GM18868 (cell line): ENCODE data around the gene NFIA.

Source experiments
- ATAC-seq: cut with Tn5 transposase; IDR thresholded peaks from one replicate; pipeline ENCODE4 v1.9.1; 2021; ENCODE audit warnings: mild to moderate bottlenecking, moderate library complexity; ENCODE audit not compliant: unreplicated experiment

NFIA gene

DNA sequence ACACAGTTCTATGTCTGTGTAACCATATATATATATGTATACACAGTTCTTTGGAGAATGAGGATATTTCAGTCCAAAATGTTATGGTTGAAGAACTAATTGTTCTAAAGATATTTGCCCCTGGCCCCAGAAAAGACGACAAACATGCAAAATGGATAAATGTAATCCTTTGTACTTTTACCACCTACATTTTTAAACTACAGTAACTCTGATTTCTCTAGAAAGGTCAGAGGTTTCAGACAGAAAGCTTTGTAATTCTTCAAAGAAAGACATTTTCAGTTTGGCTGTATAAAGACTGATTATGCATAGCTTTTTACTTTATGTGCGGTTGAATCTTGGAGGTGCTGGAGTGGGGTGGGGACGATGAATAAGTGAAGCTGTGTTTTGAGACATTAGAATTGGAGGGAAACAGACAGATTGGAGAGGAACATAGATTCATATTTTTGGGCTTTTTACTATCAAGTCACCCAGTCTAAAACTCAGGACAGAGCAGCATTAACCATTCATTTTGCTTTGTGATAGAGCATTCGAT lies 16.6 kb downstream of the NFIA start:
- ATAC-seq, result no peak

DNA sequence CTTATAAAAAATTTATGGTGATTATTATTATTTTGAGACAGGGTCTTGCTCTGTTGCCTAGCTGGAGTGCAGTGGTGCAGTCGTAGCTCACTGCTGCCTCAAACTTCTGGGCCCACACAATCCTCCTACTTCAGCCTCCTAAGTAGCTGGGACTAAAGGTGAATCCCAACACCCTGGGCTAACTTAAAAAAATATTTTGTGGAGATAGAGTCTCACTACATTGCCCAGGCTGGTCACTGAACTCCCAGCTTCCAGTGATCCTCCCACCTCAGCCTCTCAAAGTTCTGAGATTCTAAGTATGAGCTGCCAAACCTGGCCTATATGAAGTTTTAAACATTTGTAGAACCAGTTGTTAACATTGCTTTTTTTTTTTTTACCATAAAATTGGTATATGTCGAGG lies 18.2 kb downstream of the NFIA start:
- no peak for ATAC-seq

DNA sequence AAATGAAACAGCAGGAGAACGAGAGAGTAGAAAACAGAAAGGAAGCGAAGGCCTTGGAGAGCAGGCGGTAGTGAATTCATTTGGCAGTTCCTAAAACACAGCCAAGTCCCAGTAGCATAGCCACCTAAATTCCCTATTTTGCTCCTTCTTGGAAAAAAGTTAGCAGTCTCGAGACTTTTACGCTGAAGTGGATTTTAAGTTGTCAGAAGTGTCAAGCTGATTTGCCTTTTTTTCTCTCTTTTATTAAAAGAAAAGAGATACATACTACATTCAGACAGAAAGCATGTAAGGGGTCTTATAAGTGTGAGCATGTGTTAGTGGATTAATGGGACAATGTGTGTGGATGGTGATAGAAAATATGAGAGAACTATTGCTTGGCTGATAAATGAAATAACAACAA lies 19.2 kb downstream of the NFIA start:
- no peak for ATAC-seq

DNA sequence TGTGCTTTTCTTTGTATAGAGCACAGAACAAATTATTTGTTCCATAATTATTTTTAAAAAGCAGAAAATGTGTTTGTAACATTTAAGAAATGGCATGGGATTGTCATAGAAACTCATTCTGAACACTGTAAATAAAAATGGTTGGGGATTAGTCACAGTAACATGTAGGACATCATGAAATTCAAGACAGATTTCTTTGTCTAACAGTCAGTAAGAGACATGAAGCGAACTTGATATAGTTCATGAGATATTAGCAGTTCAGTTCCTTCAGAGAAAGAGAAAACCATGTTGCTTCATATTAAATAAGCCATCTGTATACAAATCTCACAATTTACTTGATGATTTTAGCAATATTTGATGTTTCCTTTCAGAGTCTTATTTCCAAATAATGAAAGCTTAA lies 19.7 kb downstream of the NFIA start:
- ATAC-seq, result no peak

DNA sequence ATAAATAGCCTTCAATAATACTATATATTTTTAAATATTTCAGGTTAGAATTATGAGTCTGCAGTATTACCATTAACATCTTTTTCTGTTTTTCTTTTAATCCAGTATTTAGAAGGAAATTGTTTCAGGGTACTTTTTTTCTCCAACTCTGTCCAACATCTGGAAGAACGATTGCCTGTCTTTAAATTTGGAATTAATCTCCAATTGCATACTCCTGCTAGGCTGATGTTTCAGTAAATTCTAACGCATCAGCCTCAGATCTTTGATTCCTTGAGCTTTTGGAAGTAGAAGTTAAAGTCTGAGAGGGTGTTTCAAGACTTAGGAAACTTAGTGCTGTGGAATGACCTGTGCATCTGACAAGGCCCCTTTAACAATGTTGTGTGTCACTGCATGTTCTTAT lies 20.3 kb downstream of the NFIA start:
- ATAC-seq, result no peak

DNA sequence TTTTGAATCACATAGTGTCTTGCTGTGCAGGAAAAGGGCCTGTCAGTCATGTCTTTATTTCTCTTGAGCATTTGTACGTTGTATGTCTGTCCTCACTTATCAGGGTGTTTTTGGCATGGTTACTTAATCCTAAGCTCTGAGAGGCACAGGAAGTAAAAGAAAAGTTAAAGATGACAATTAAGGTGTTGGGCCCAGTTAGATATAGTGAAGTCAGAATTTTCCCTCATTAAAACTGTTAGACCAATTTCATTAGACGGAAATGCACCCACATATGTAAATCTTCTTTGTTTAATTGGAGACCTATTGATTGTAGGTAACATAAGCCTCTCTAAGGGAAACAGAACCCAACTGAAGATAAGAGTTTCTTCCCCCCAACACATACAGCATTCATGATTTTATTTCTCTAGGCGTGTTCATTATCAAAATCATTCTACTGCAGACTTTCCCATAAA lies 21.9 kb downstream of the NFIA start:
- ATAC-seq, result no peak

- ATAC-seq, result no peak
Observed at GRCh38 chr1:61107638-61108037, 25.3 kb downstream of the NFIA start.

- ATAC-seq, result no peak
Observed at GRCh38 chr1:61109158-61109557, 26.8 kb downstream of the NFIA start.

GRCh38 chr1:61109910-61110309 lies 27.5 kb downstream of the NFIA start:
- ATAC-seq, result no peak

DNA sequence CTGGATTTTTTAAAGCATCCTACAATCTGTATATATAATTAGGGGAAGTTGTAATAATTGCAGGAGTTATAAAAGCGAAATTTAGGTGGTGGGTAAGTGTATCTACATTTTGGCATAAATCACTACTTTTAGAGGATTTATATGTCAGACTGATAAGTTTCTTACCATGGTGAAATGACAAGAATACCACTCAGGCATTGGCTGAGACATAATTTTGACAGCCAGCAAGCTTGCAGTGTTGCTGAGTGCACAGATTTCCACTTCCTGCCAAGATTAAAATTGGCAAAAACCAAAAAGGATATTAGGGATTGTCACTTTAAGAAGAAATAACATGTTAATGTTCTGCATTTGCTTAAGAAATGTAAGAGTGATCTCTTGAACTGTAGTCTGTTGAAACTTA lies 28.2 kb downstream of the NFIA start:
- no peak for ATAC-seq

DNA sequence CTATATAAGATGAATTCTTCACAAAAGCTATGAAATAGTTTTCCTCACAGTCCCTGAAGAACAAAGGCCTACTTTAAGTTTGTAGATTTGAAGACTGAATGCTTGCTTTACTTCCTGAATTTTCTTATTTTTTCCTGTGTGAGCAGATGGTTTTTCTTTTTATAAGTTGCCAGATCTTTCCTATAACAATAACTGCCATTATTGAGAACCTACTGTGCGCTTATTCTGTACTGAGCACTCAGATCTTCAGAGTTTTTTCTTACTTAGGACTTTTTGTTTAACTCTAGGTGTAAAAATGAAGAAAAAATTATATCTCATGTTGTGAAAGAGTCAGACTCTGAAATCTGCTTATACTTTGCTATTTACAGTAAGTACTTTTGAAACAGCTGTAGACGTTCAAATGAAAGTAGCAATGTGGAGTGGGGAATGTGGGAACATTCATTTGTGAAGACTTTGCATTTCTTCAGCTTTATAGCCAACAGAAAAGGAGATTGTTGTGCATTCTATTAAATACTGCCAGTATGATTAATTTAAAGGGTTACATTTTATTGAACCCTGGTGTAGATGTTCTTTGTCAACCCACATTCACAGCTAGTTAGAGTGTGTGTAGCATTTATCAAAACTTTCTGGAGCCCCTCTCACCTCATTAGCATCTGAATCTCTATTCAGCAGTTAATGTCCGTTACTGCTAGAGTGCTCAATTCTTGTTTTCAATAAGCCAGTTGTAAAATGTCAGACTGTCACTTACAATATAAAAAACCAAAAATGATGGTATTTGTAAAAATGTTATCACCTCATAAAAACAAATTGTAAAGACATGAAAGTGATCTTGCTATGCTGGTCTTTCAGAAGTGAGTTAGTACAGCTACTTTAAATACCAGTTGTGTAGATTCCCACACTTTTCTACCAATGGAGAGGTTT lies 29.0 kb downstream of the NFIA start:
- no peak for ATAC-seq

- no peak for ATAC-seq
Observed at GRCh38 chr1:61114178-61114870, 32.0 kb downstream of the NFIA start.

DNA sequence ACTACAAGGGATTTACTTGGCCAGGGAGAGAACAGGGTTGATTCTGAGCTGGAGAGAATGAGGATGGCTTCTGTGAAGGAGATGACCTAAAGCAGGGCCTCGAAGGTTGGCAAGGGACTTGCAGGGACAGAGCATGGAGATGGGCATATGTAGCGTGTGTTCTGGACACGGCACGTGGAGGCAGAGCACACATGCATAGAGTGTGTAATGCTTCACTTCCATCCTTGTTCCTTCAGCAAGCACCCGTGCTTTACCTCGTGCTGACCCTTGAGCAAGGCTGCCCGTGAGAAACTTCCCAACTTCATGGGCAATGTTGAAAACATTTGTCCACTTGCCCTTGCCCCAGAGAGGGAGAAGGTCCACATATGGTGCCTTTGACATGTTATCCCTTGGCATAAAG lies 33.1 kb downstream of the NFIA start:
- ATAC-seq, result no peak

GRCh38 chr1:61116421-61116820 lies 34.1 kb downstream of the NFIA start:
- no peak for ATAC-seq

DNA sequence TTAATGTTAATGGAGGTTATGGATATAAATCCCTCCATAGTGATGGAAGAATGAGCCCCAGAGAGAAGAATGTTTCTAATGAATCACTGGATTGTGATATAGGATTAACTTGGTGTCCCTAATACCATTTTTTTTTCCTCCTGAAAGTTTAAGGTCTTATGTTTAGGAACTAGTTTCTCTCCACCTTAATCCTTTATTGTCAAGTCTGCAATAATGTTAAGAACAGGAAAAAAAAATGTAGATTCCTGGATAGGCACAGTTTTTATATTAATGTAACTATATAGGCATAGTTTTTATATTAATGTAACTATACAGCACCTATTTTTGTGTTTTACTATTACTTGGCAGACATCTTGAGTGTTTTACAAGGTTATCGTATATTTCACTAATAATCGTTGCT lies 34.9 kb downstream of the NFIA start:
- ATAC-seq, result no peak

- ATAC-seq, result no peak
Observed at GRCh38 chr1:61119085-61119484, 36.7 kb downstream of the NFIA start.

DNA sequence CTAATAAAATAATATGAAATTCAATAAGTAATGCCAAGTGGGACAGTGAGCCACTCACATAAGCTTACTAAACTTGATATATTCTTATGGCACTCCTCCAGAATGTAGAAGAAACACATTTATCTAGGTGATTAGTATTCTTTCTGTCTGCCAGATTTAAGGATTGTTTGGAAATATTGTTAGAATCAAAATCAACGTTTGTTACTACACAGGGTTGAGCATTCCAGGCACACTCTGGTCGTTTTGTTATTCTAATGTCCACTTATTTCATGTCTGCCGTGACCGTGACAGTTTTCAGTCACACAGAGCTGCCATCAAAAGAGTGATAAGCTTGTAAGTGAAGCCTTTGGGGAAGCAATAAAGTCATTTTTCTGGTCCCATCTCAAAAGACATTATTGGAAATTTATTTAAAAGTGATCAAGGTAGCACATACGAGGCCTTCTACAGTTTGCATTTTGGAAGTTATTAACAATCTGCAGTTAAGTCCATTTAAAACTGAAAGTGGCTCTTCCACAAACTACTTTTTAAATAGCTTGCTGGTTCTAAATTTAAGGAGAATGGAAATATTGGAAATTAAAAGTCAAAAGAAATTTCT lies 38.0 kb downstream of the NFIA start:
- ATAC-seq, result no peak

DNA sequence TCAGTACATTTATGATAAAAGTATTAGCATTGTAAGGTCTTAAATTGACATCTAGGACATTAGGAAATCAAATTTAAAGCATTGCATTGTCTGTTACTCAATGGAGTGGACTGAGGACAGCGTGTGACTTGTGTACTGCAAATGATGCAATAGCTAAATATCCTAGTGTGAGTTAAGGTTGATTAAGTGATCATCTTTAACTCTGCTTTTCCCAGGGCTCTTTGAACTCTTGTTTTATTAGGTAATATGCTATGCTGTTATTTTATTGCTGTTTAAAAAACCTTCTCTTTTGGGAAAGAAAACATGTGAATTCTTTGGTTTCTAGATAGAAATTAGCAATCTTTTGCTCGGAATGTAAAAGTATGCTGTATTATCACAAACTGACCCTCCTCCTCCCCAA lies 38.6 kb downstream of the NFIA start:
- ATAC-seq, result no peak

- no peak for ATAC-seq
Observed at GRCh38 chr1:61121631-61122030, 39.3 kb downstream of the NFIA start.

DNA sequence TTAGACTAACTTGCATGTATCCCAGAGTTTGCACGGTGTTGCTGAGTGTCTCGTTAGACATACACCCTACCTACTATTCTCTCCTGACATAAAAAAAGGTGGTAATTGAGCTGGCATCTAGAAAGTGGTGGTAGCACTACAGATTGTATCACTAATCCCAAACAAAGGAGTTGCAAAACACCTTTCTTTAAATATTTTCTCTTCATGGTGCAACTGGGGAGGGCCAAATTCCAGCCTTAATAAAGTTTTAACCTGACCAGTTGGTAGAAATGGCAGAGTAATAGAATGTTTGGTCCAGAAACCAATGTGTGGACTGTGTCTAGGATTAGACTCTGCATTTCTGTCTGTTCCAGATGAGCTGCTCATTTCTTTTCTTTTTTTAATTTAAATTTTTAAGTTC lies 40.0 kb downstream of the NFIA start:
- no peak for ATAC-seq

GRCh38 chr1:61123326-61123725 lies 41.0 kb downstream of the NFIA start:
- no peak for ATAC-seq

GRCh38 chr1:61124078-61124477 lies 41.7 kb downstream of the NFIA start:
- no peak for ATAC-seq
